IMR-90 (cell line): ENCODE results near the gene ANKMY1. TPM values are rescaled to one million over a fixed set of nuclear protein-coding genes. Genes with fewer than 3 reads are reported as not detected.

Experiments used
- ATAC-seq: fragments of 200-7000 bp; cut with Tn5 transposase; 2 replicates; pipeline ENCODE4 v1.9.1; 2020; ENCODE audit warnings: low read depth, mild to moderate bottlenecking, moderate library complexity
- BruUV-seq: library from RNA; stranded (reverse); fragments of 400-500 nt; replicated peaks from 2 replicates; lab custom pipeline; 2021; lab: Mats Ljungman, UMichigan
- CTCF ChIA-PET: fragments of 300-600 bp; formaldehyde crosslinking; extraction: SDS; loops from one replicate; lab custom pipeline; 2021; ENCODE audit warnings: antibody characterized with exemption; lab: Yijun Ruan, JAX
- POLR2A ChIA-PET: fragments of 300-600 bp; sonication (Branson Sonifier 250); formaldehyde crosslinking; loops from one replicate; lab custom pipeline; 2022; ENCODE audit warnings: antibody characterized with exemption; ENCODE audit not compliant: unreplicated experiment; lab: Charles Lee
- DNase-seq: peaks from one replicate; pipeline ENCODE4 v3.0.0; 2013
- H2AFZ ChIP-seq: replicated peaks from 2 replicates; pipeline ENCODE3; 2013; ENCODE audit warnings: low read length, mild to moderate bottlenecking; ENCODE audit not compliant: poor library complexity
- H2AK5ac ChIP-seq: 2 replicates; pipeline ENCODE4 v1.6.1; 2013; ENCODE audit warnings: low read depth, low read length, inconsistent platforms
- H2AK9ac ChIP-seq: replicated peaks from 2 replicates; pipeline ENCODE3; 2013; ENCODE audit warnings: mild to moderate bottlenecking, low read depth, low read length, moderate library complexity; ENCODE audit not compliant: poor library complexity
- H2BK120ac ChIP-seq: 2 replicates; pipeline ENCODE4 v1.6.1; 2013; ENCODE audit warnings: low read depth, low read length, inconsistent platforms
- H2BK15ac ChIP-seq: 3 replicates; pipeline ENCODE4 v1.6.1; 2013; ENCODE audit warnings: low read depth, low read length, inconsistent platforms
- H2BK20ac ChIP-seq: 2 replicates; pipeline ENCODE4 v1.6.1; 2013; ENCODE audit warnings: low read depth, mild to moderate bottlenecking, inconsistent platforms, low read length, moderate library complexity
- H2BK5ac ChIP-seq: 2 replicates; pipeline ENCODE4 v1.6.1; 2013; ENCODE audit warnings: mild to moderate bottlenecking, low read depth, low read length, inconsistent platforms; ENCODE audit not compliant: poor library complexity, severe bottlenecking
- H3K14ac ChIP-seq: replicated peaks from 2 replicates; pipeline ENCODE4 v1.6.1; 2013; ENCODE audit warnings: low read depth, low read length, inconsistent platforms
- H3K18ac ChIP-seq: 2 replicates; pipeline ENCODE4 v1.6.1; 2013; ENCODE audit warnings: low read depth, low read length, control low read depth
- H3K23ac ChIP-seq: 2 replicates; pipeline ENCODE4 v1.6.1; 2013; ENCODE audit warnings: low read depth, low read length, inconsistent platforms
- H3K27ac ChIP-seq: 2 replicates; pipeline ENCODE4 v1.5.1; 2013; ENCODE audit warnings: mild to moderate bottlenecking, control low read depth, low read length; ENCODE audit not compliant: insufficient read depth
- H3K27me3 ChIP-seq: 2 replicates; pipeline ENCODE4 v1.6.1; 2013; ENCODE audit warnings: low read length; ENCODE audit not compliant: control insufficient read depth, insufficient read depth
- H3K36me3 ChIP-seq: 2 replicates; pipeline ENCODE4 v1.6.1; 2013; ENCODE audit warnings: low read length, mixed read lengths; ENCODE audit not compliant: control insufficient read depth, insufficient read depth
- H3K4ac ChIP-seq: 2 replicates; pipeline ENCODE4 v1.6.1; 2013; ENCODE audit warnings: low read depth, low read length, inconsistent platforms
- H3K4me1 ChIP-seq: 2 replicates; pipeline ENCODE4 v1.6.1; 2013; ENCODE audit warnings: low read length, mixed read lengths; ENCODE audit not compliant: control insufficient read depth, insufficient read depth
- H3K4me2 ChIP-seq: 2 replicates; pipeline ENCODE4 v1.6.1; 2013; ENCODE audit warnings: low read depth, mild to moderate bottlenecking, control low read depth, low read length, moderate library complexity
- H3K4me3 ChIP-seq: 2 replicates; pipeline ENCODE4 v1.5.1; 2013; ENCODE audit warnings: low read depth, mild to moderate bottlenecking, control low read depth, low read length, moderate library complexity; ENCODE audit not compliant: insufficient read depth
- H3K56ac ChIP-seq: 2 replicates; pipeline ENCODE4 v1.6.1; 2013; ENCODE audit warnings: low read length, inconsistent platforms; ENCODE audit not compliant: insufficient read depth; ENCODE audit errors: extremely low read depth
- H3K79me1 ChIP-seq, 2 experiments: 2 replicates each; pipeline ENCODE4 v1.6.1; 2013; ENCODE audit warnings: low read length in 2 of 2, inconsistent platforms in 1 of 2, low read depth in 1 of 2
- H3K9ac ChIP-seq: 2 replicates; pipeline ENCODE4 v1.6.1; 2013; ENCODE audit warnings: low read depth, low read length, control low read depth
- H3K9me1 ChIP-seq: 2 replicates; pipeline ENCODE4 v1.6.1; 2013; ENCODE audit warnings: low read length, inconsistent platforms; ENCODE audit not compliant: insufficient read depth
- H3K9me3 ChIP-seq: 2 replicates; pipeline ENCODE4 v1.6.1; 2013; ENCODE audit warnings: low read length; ENCODE audit not compliant: control insufficient read depth, insufficient read depth
- H4K20me1 ChIP-seq: 2 replicates; pipeline ENCODE4 v1.6.1; 2013; ENCODE audit warnings: low read length, inconsistent platforms; ENCODE audit not compliant: insufficient read depth
- H4K5ac ChIP-seq: 2 replicates; pipeline ENCODE4 v1.6.1; 2013; ENCODE audit warnings: mild to moderate bottlenecking, low read depth, low read length, control low read depth
- H4K8ac ChIP-seq, 2 experiments: 2 replicates each; pipeline ENCODE4 v1.6.1; 2013; ENCODE audit warnings: low read depth in 2 of 2, low read length in 2 of 2, control low read depth in 1 of 2, inconsistent platforms in 1 of 2
- H4K91ac ChIP-seq: 2 replicates; pipeline ENCODE4 v1.6.1; 2013; ENCODE audit warnings: low read depth, low read length, inconsistent platforms; ENCODE audit not compliant: insufficient read depth
- BHLHE40 ChIP-seq: fragments of 150-350 bp; IDR thresholded peaks from 2 replicates; pipeline ENCODE4 v1.6.1; 2016; ENCODE audit warnings: mild to moderate bottlenecking, low read depth, low read length
- CEBPB ChIP-seq: IDR thresholded peaks from 2 replicates; pipeline ENCODE4 v1.6.1; 2012; ENCODE audit warnings: low read depth, low read length, improper control_type of control experiment
- CHD1 ChIP-seq: IDR thresholded peaks from 2 replicates; pipeline ENCODE4 v1.6.1; 2012; ENCODE audit warnings: low read depth, low read length, improper control_type of control experiment
- CTCF ChIP-seq: conservative IDR thresholded peaks from 2 replicates; pipeline ENCODE4 v1.5.1; 2012; ENCODE audit warnings: mild to moderate bottlenecking, low read depth, low read length, improper control_type of control experiment
- ELK1 ChIP-seq: fragments of 150-350 bp; IDR thresholded peaks from 2 replicates; pipeline ENCODE4 v1.6.1; 2016; ENCODE audit warnings: low read depth, mild to moderate bottlenecking, low read length, moderate library complexity, borderline replicate concordance
- FOS ChIP-seq: fragments of 150-350 bp; IDR thresholded peaks from 2 replicates; pipeline ENCODE4 v1.6.1; 2016; ENCODE audit warnings: low read depth, low read length
- MAFK ChIP-seq: IDR thresholded peaks from 2 replicates; pipeline ENCODE4 v1.6.1; 2012; ENCODE audit warnings: low read depth, low read length, improper control_type of control experiment
- MAZ ChIP-seq: IDR thresholded peaks from 2 replicates; pipeline ENCODE4 v1.6.1; 2012; ENCODE audit warnings: low read depth, mild to moderate bottlenecking, low read length, improper control_type of control experiment, moderate library complexity, borderline replicate concordance
- MXI1 ChIP-seq: IDR thresholded peaks from 2 replicates; pipeline ENCODE4 v1.6.1; 2012; ENCODE audit warnings: low read depth, mild to moderate bottlenecking, low read length, moderate library complexity, borderline replicate concordance
- NFE2L2 ChIP-seq: fragments of 150-350 bp; IDR thresholded peaks from 2 replicates; pipeline ENCODE4 v1.6.1; 2016; ENCODE audit warnings: low read depth, mild to moderate bottlenecking, low read length
- POLR2A ChIP-seq: IDR thresholded peaks from 2 replicates; pipeline ENCODE4 v1.6.1; 2012; ENCODE audit warnings: mild to moderate bottlenecking, low read depth, low read length
- RAD21 ChIP-seq: IDR thresholded peaks from 2 replicates; pipeline ENCODE4 v1.6.1; 2012; ENCODE audit warnings: low read length, improper control_type of control experiment
- RCOR1 ChIP-seq: IDR thresholded peaks from 2 replicates; pipeline ENCODE4 v1.6.1; 2012; ENCODE audit warnings: mild to moderate bottlenecking, low read length, improper control_type of control experiment; ENCODE audit not compliant: insufficient replicate concordance
- RFX5 ChIP-seq: IDR thresholded peaks from 2 replicates; pipeline ENCODE4 v1.8.0; 2012; ENCODE audit warnings: low read depth, mild to moderate bottlenecking, low read length, moderate library complexity
- SMC3 ChIP-seq: fragments of 150-350 bp; IDR thresholded peaks from 2 replicates; pipeline ENCODE4 v1.6.1; 2016; ENCODE audit warnings: low read depth, mild to moderate bottlenecking, antibody characterized with exemption, low read length, moderate library complexity
- WGBS, 2 experiments: methylation state at CpG; one replicate each; pipeline versions ENCODE4 v1.1.5 to v1.1.7; 2013; ENCODE audit warnings: missing lambda C conversion rate in 2 of 2; ENCODE audit not compliant: insufficient read length in 1 of 2; ENCODE audit errors: extremely low coverage in 2 of 2; 5-methylcytosine and 5-hydroxymethylcytosine counted together
- dilution Hi-C: fragments of 300-500 bp; cut with HindIII; formaldehyde crosslinking; loops from one replicate; pipeline ENCODE4 v1.14.3; 2018; ENCODE audit warnings: low sequenced_read_pairs; ENCODE audit not compliant: unreplicated experiment
- in situ Hi-C: fragments of 300-500 bp; cut with MboI; formaldehyde crosslinking; loops from 3 replicates; pipeline ENCODE4 v1.14.3; 2019; ENCODE audit warnings: low sequenced_read_pairs, inconsistent platforms, mixed read lengths
- intact Hi-C: fragments of 100-400 bp; cut with micrococcal nuclease; formaldehyde crosslinking; loops from 2 replicates; pipeline ENCODE4 v1.10.0; 2022
- polyA plus RNA-seq, 3 experiments: library from polyadenylated mRNA; depleted of rRNA; stranded (reverse); fragments of >200 nt; gene quantifications; 2 replicates each; pipeline ENCODE4 v1.2.3, GENCODE V29; 2012; ENCODE audit warnings: low replicate concordance in 1 of 3
- total RNA-seq: library from RNA; depleted of rRNA; stranded (reverse); fragments of >200 nt; gene quantifications from 2 replicates; pipeline ENCODE4 v1.2.3, GENCODE V29; 2012

The ANKMY1 gene
- total and polyA plus RNA-seq, 2 of the 4 experiments (the other 2 are of a cell fraction) = 2.9 to 5.5 TPM

GRCh38 chr2:240431661-240432424 lies 125.9 kb downstream of the ANKMY1 start:
- POLR2A ChIA-PET = no interaction called here
- H3K9ac ChIP-seq = no peak overlapping the region
- CTCF ChIA-PET = no interaction called here
- TF ChIP-seq MXI1 = no peak
- no peak for TF ChIP-seq RFX5
- no peak for TF ChIP-seq CEBPB
- no peak for TF ChIP-seq FOS
- no peak for TF ChIP-seq RAD21
- TF ChIP-seq NFE2L2 = no peak
- TF ChIP-seq ELK1 = no peak
- no peak for TF ChIP-seq RCOR1
- no peak for TF ChIP-seq CHD1
- TF ChIP-seq MAFK = no peak
- no peak for TF ChIP-seq POLR2A
- no peak for TF ChIP-seq CTCF
- no peak for TF ChIP-seq SMC3
- no peak for TF ChIP-seq MAZ
- TF ChIP-seq BHLHE40 = no peak

More at GRCh38 chr2:240431661-240432424, 125.9 kb downstream of the ANKMY1 start:
- WGBS, 2 experiments = 78% methylated on average over 5 of the region's 12 CpGs; no CpG with 5 or more reads in 1 of the 2 experiments
- Histone ChIP-seq H3K79me1 (peaks cover 0 to 26% of the 10 kb centered on the region in 2 experiments; a peak in 2 of 4 replicates), H3K27me3 (no peaks in the 10 kb centered on the region), H3K9me1 (peaks cover 14% of the 10 kb centered on the region), H3K9me3 (no peaks in the 10 kb centered on the region), H2AK9ac (no peak overlapping the region), H2AFZ (no peak overlapping the region), H2BK120ac (peak overlapping the region; percentile 20; the same call in 1 of the 2 replicates), H3K18ac (no peak overlapping the region), H3K36me3 (no peaks in the 10 kb centered on the region), H3K23ac (no peak overlapping the region), H3K4me1 (peaks cover 16% of the 10 kb centered on the region), H2AK5ac (peak overlapping the region; percentile 93; the same call in 1 of the 2 replicates), H2BK20ac (no peak overlapping the region), H2BK15ac (peak overlapping the region; percentile 92; the same call in 1 of the 3 replicates), H4K91ac (peak overlapping the region; percentile 85), H3K14ac (no peak overlapping the region), H3K4ac (peak overlapping the region; percentile 7; the same call in 1 of the 2 replicates), H3K4me3 (no peak overlapping the region), H4K8ac (no peak overlapping the region; a peak in 1 of 4 replicates), H3K4me2 (no peak overlapping the region), H4K20me1 (peaks cover 3% of the 10 kb centered on the region; the same call in 1 of the 2 replicates), H2BK5ac (peak overlapping the region; percentile 99), H3K56ac (no peak overlapping the region), H4K5ac (no peak overlapping the region), H3K27ac (no peak overlapping the region)
- DNase-seq (no peak), ATAC-seq (no peak)
- intact Hi-C loops = no loop called here
- BruUV-seq = no TSS peak
- dilution Hi-C loops = no loop called here
- in situ Hi-C loops = no loop called here
